Parathyroid adenoma (tissue), 2 donors: Measurements from ENCODE around the gene DDX53.

ENCODE experiments used
- H2AFZ ChIP-seq: fragments of 300-600 bp; sonication (generic); one replicate; pipeline ENCODE4 v1.7.0; 2017; ENCODE audit warnings: antibody characterized with exemption, mild to moderate bottlenecking
- H3K27ac ChIP-seq: fragments of 300-600 bp; sonication (generic); one replicate; pipeline ENCODE4 v1.7.0; 2017
- H3K27me3 ChIP-seq: fragments of 300-600 bp; sonication (generic); one replicate; pipeline ENCODE4 v1.7.0; 2017; ENCODE audit warnings: low read length; ENCODE audit not compliant: control insufficient read depth, insufficient read depth
- H3K36me3 ChIP-seq: fragments of 300-600 bp; sonication (generic); one replicate; pipeline ENCODE4 v1.7.0; 2017; ENCODE audit warnings: low read length; ENCODE audit not compliant: control insufficient read depth, insufficient read depth
- H3K4me1 ChIP-seq: fragments of 300-600 bp; sonication (generic); one replicate; pipeline ENCODE4 v1.7.0; 2017; ENCODE audit warnings: control low read depth
- H3K4me2 ChIP-seq: fragments of 300-600 bp; sonication (generic); one replicate; pipeline ENCODE4 v1.7.0; 2017; ENCODE audit warnings: low read length
- H3K4me3 ChIP-seq: fragments of 300-600 bp; sonication (generic); one replicate; pipeline ENCODE4 v1.7.0; 2017; ENCODE audit warnings: low read depth, low read length
- H3K79me2 ChIP-seq: fragments of 300-600 bp; sonication (generic); one replicate; pipeline ENCODE4 v1.7.0; 2017; ENCODE audit warnings: control low read depth
- H3K9ac ChIP-seq: fragments of 300-600 bp; sonication (generic); one replicate; pipeline ENCODE4 v1.7.0; 2017; ENCODE audit warnings: mild to moderate bottlenecking
- H3K9me3 ChIP-seq: fragments of 300-600 bp; sonication (generic); one replicate; pipeline ENCODE4 v1.7.0; 2017; ENCODE audit warnings: low read length; ENCODE audit not compliant: control insufficient read depth
- CTCF ChIP-seq: fragments of 300-600 bp; sonication (generic); IDR thresholded peaks from one replicate; pipeline ENCODE4 v1.7.0; 2017; ENCODE audit warnings: antibody characterized with exemption, mild to moderate bottlenecking
- donor health status: primary hyperparathyroidism.

Gene DDX53

GRCh38 chrX:22999696-23000223, at the start of gene DDX53:
TSS of gene DDX53 (plus strand) at chrX:22999960. CDS start at chrX:23000058, 98 bp downstream.
- Histone ChIP-seq H3K27ac (no peak within 1 kb of the TSS), H3K27me3 (no peaks in the 10 kb centered on the region), H3K4me2 (no peak within 1 kb of the TSS), H3K4me3 (no peak within 1 kb of the TSS), H3K9me3 (no peaks in the 10 kb centered on the region), H3K79me2 (no peaks in the 10 kb centered on the region), H2AFZ (no peak within 1 kb of the TSS), H3K36me3 (no peaks in the 10 kb centered on the region), H3K4me1 (no peaks in the 10 kb centered on the region), H3K9ac (no peak within 1 kb of the TSS)
- TF ChIP-seq CTCF, result no peak

GRCh38 chrX:22950269-22951266, 49.2 kb upstream of the DDX53 start:
- Histone ChIP-seq H2AFZ (no peak overlapping the region), H3K4me2 (no peak overlapping the region), H3K79me2 (no peaks in the 10 kb centered on the region), H3K27me3 (no peaks in the 10 kb centered on the region), H3K4me1 (no peaks in the 10 kb centered on the region), H3K9ac (no peak overlapping the region), H3K36me3 (no peaks in the 10 kb centered on the region), H3K9me3 (no peaks in the 10 kb centered on the region), H3K4me3 (no peak overlapping the region), H3K27ac (no peak overlapping the region)
- TF ChIP-seq CTCF, result no peak

GRCh38 chrX:22952010-22952409, 47.8 kb upstream of the DDX53 start:
- H3K79me2 ChIP-seq, result no peaks in the 10 kb centered on the region
- H3K27me3 ChIP-seq, result no peaks in the 10 kb centered on the region
- no peak overlapping the region for H3K27ac ChIP-seq

GRCh38 chrX:22958250-22958649, 41.5 kb upstream of the DDX53 start:
- no peaks in the 10 kb centered on the region for H3K4me1 ChIP-seq
- H3K79me2 ChIP-seq, result no peaks in the 10 kb centered on the region
- no peak overlapping the region for H3K27ac ChIP-seq
- H3K9ac ChIP-seq, result no peak overlapping the region
- no peak for TF ChIP-seq CTCF
- no peak overlapping the region for H2AFZ ChIP-seq
- H3K4me3 ChIP-seq, result no peak overlapping the region
- no peak overlapping the region for H3K4me2 ChIP-seq
- H3K27me3 ChIP-seq, result no peaks in the 10 kb centered on the region
- H3K9me3 ChIP-seq, result no peaks in the 10 kb centered on the region
- H3K36me3 ChIP-seq, result no peaks in the 10 kb centered on the region

More at GRCh38 chrX:22952010-22952409, 47.8 kb upstream of the DDX53 start:
- Histone ChIP-seq H3K9ac (no peak overlapping the region), H3K4me3 (no peak overlapping the region), H3K9me3 (no peaks in the 10 kb centered on the region), H3K36me3 (no peaks in the 10 kb centered on the region), H3K4me2 (no peak overlapping the region), H3K4me1 (no peaks in the 10 kb centered on the region), H2AFZ (no peak overlapping the region)
- TF ChIP-seq CTCF, result no peak
